SK-N-SH (cell line): ENCODE data around the gene FAM110A. TPM values are rescaled to one million over a fixed set of nuclear protein-coding genes. Genes with fewer than 3 reads are reported as not detected.

Experiments used
- CTCF ChIA-PET: fragments of 300-600, 350-600 bp; formaldehyde crosslinking; extraction: SDS; loops from one replicate; lab custom pipeline; 2021; lab: Yijun Ruan, JAX
- POLR2A ChIA-PET: fragments of 350-600 bp; sonication (Branson Sonifier 250); formaldehyde crosslinking; extraction: SDS; loops from one replicate; lab custom pipeline; 2020; ENCODE audit warnings: antibody characterized with exemption, inconsistent platforms; lab: Yijun Ruan, JAX
- DNase-seq: peaks from one replicate; pipeline ENCODE4 v3.0.0; 2012
- H2AFZ ChIP-seq: fragments of 200-600 bp; sonication (generic); 2 replicates; pipeline ENCODE4 v1.8.1; 2016; ENCODE audit warnings: antibody characterized with exemption, mild to moderate bottlenecking, low read depth
- H3F3A ChIP-seq: fragments of 200-600 bp; sonication (generic); replicated peaks from 2 replicates; pipeline ENCODE3; 2016; ENCODE audit warnings: antibody characterized with exemption, mild to moderate bottlenecking; ENCODE audit not compliant: insufficient read depth
- H3K27ac ChIP-seq, 2 experiments: fragments of 200-500 bp in 1 of 2; fragments of 200-600 bp in 1 of 2; sonication (Bioruptor generic) in 1 of 2; sonication (generic), shearing (Covaris generic) in 1 of 2; 2 replicates each; pipeline versions ENCODE4 v1.5.1 to v1.6.1; 2014 to 2016; ENCODE audit warnings: low read depth in 2 of 2, inconsistent platforms in 1 of 2, low read length in 1 of 2, mild to moderate bottlenecking in 1 of 2, mixed read lengths in 1 of 2
- H3K27me3 ChIP-seq: fragments of 200-600 bp; sonication (generic), shearing (Covaris generic); 2 replicates; pipeline ENCODE4 v1.6.1; 2016; ENCODE audit warnings: mixed run types; ENCODE audit not compliant: insufficient read depth
- H3K36me3 ChIP-seq, 2 experiments: fragments of 200-500 bp in 1 of 2; fragments of 200-600 bp in 1 of 2; sonication (Bioruptor generic) in 1 of 2; sonication (generic) in 1 of 2; replicated peaks in 1 of 2; 2 replicates each; pipeline versions ENCODE3 to v1.5.1; 2014 to 2016; ENCODE audit warnings: low read length in 1 of 2, mild to moderate bottlenecking in 1 of 2; ENCODE audit not compliant: insufficient read depth in 2 of 2, control insufficient read depth in 1 of 2
- H3K4me1 ChIP-seq, 2 experiments: fragments of 200-500 bp in 1 of 2; fragments of 200-600 bp in 1 of 2; sonication (Bioruptor generic) in 1 of 2; sonication (generic), shearing (Covaris generic) in 1 of 2; 2 replicates each; pipeline versions ENCODE4 v1.5.1 to v1.6.1; 2014 to 2016; ENCODE audit warnings: low read depth in 1 of 2, low read length in 1 of 2, mixed run types in 1 of 2; ENCODE audit not compliant: insufficient read depth in 2 of 2, control insufficient read depth in 1 of 2
- H3K4me2 ChIP-seq: fragments of 200-600 bp; sonication (generic), shearing (Covaris generic); 2 replicates; pipeline ENCODE4 v1.6.1; 2017; ENCODE audit warnings: mixed run types
- H3K4me3 ChIP-seq, 2 experiments: fragments of 200-500 bp in 1 of 2; fragments of 200-600 bp in 1 of 2; sonication (Bioruptor generic) in 1 of 2; sonication (generic), shearing (Covaris generic) in 1 of 2; 2 replicates each; pipeline versions ENCODE4 v1.5.1 to v1.8.1; 2014 to 2016; ENCODE audit warnings: low read depth in 2 of 2, inconsistent platforms in 1 of 2, low read length in 1 of 2, mild to moderate bottlenecking in 1 of 2, mixed read lengths in 1 of 2, moderate library complexity in 1 of 2
- H3K79me2 ChIP-seq: fragments of 200-600 bp; sonication (generic); 2 replicates; pipeline ENCODE4 v1.8.1; 2017; ENCODE audit warnings: mild to moderate bottlenecking; ENCODE audit not compliant: insufficient read depth
- H3K9ac ChIP-seq: fragments of 200-600 bp; sonication (generic); 2 replicates; pipeline ENCODE4 v1.6.1; 2017; ENCODE audit warnings: mixed run types
- H3K9me2 ChIP-seq: fragments of 200-600 bp; sonication (generic); 2 replicates; pipeline ENCODE4 v1.6.1; 2017; ENCODE audit warnings: mixed run types
- H3K9me3 ChIP-seq: fragments of 200-600 bp; sonication (generic); 2 replicates; pipeline ENCODE4 v1.6.1; 2017; ENCODE audit warnings: mixed run types, mild to moderate bottlenecking, moderate library complexity
- H4K20me1 ChIP-seq: fragments of 200-600 bp; sonication (generic); 2 replicates; pipeline ENCODE4 v1.6.1; 2017; ENCODE audit warnings: mild to moderate bottlenecking, mixed run types; ENCODE audit not compliant: insufficient read depth
- EP300 ChIP-seq, 2 experiments: IDR thresholded peaks; 2 replicates each; pipeline versions ENCODE4 v1.4.0 to v1.6.1; 2012; ENCODE audit warnings: borderline replicate concordance in 1 of 2, low read depth in 1 of 2, low read length in 1 of 2
- GABPA ChIP-seq: IDR thresholded peaks from 2 replicates; pipeline ENCODE4 v1.4.0; 2012; ENCODE audit warnings: low read depth, mild to moderate bottlenecking
- GATA2 ChIP-seq: sonication (generic); formaldehyde crosslinking; IDR thresholded peaks from 2 replicates; pipeline ENCODE4 v1.5.0; 2020; ENCODE audit warnings: mild to moderate bottlenecking, missing genetic modification reagents
- MEF2A ChIP-seq: IDR thresholded peaks from 2 replicates; pipeline ENCODE4 v1.4.0; 2012; ENCODE audit warnings: low read depth, borderline replicate concordance
- MXI1 ChIP-seq: IDR thresholded peaks from 2 replicates; pipeline ENCODE4 v1.6.1; 2012; ENCODE audit warnings: mild to moderate bottlenecking, low read depth, low read length, improper control_type of control experiment
- NFIC ChIP-seq: IDR thresholded peaks from 2 replicates; pipeline ENCODE4 v1.4.0; 2012; ENCODE audit warnings: borderline replicate concordance
- RAD21 ChIP-seq: IDR thresholded peaks from 2 replicates; pipeline ENCODE4 v1.6.1; 2012; ENCODE audit warnings: mild to moderate bottlenecking, low read length
- SIN3A ChIP-seq: IDR thresholded peaks from 2 replicates; pipeline ENCODE4 v1.6.1; 2012; ENCODE audit warnings: low read depth, mild to moderate bottlenecking, low read length, moderate library complexity, borderline replicate concordance
- SMC3 ChIP-seq: IDR thresholded peaks from 2 replicates; pipeline ENCODE4 v1.6.1; 2012; ENCODE audit warnings: low read depth, low read length, improper control_type of control experiment
- USF2 ChIP-seq: fragments of 150-350 bp; IDR thresholded peaks from 2 replicates; pipeline ENCODE4 v1.6.1; 2017; ENCODE audit warnings: antibody characterized with exemption, low read length, low read depth, borderline replicate concordance
- WGBS: methylation state at CpG from one replicate; pipeline ENCODE4 v1.1.6; 2017; ENCODE audit warnings: low lambda C conversion rate; 5-methylcytosine and 5-hydroxymethylcytosine counted together
- polyA plus RNA-seq, 3 experiments: library from polyadenylated mRNA; depleted of rRNA; stranded (reverse); fragments of >200 nt; gene quantifications; 2 replicates each; pipeline ENCODE4 v1.2.3, GENCODE V29; 2012
- TF ChIP-seq, protein P1 (sequence below): IDR thresholded peaks from 2 replicates; pipeline ENCODE4; 2012

Gene FAM110A
- polyA plus RNA-seq, 1 of the 3 experiments (the other 2 are of a cell fraction), result 3.8 TPM

DNA sequence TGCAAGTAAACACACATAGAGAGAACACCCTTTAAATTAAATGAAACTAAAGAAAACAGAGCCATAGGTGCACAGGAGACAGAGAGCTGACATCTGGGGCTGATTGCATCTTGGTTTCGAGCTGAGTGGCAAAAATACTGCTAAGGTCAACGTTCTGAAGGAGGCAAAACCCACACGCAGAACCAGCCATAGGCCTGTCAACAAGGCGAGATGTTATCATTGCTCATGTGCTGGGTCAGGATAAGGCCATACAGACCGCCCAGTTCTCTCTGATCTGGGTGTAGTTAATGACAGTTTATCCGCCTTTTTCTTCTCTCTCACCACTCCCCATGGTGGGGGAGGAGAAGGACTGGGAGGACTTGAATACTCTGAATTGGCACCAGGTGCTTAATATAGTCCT lies 4.5 kb upstream of the FAM110A start:
- H3K9me2 ChIP-seq, result no peaks in the 10 kb centered on the region
- ChIA-PET POLR2A (interaction anchor here (0.6 kb wide), 1 partner anchor 1388 kb away, joined by 5 read pairs; no protein-coding TSS in a partner anchor), CTCF (interaction anchor here (8.4 kb wide), 1 partner anchor 127 kb away, joined by 59 read pairs; no protein-coding TSS in a partner anchor)
- no peaks in the 10 kb centered on the region; a peak in 1 of 4 replicates for H3K4me1 ChIP-seq
- H2AFZ ChIP-seq, result no peak overlapping the region
- no peaks in the 10 kb centered on the region for H3K36me3 ChIP-seq
- no peaks in the 10 kb centered on the region for H4K20me1 ChIP-seq
- peaks cover 10% of the 10 kb centered on the region for H3F3A ChIP-seq
- DNase-seq, result peak; percentile 48
- H3K4me2 ChIP-seq, result no peak overlapping the region
- H3K9me3 ChIP-seq, result no peaks in the 10 kb centered on the region
- 39% methylated on average over 6 of the region's 6 CpGs for WGBS
- no peak overlapping the region for H3K27ac ChIP-seq
- H3K9ac ChIP-seq, result no peak overlapping the region
- TF ChIP-seq GATA2 (CRISPR knock-in tag) (peak; percentile 74), EP300 (IDR thresholded peaks at IDR 0.05; ENCODE audit: borderline replicate concordance in 1 of 2, low read depth in 1 of 2, low read length in 1 of 2) (peak in 1 of 2 experiments; percentile 30; a peak in 1 of 4 replicates), SMC3 (no peak), MXI1 (peak; percentile 55; the same call in 1 of the 2 replicates)
- TF ChIP-seq, protein P1, sequence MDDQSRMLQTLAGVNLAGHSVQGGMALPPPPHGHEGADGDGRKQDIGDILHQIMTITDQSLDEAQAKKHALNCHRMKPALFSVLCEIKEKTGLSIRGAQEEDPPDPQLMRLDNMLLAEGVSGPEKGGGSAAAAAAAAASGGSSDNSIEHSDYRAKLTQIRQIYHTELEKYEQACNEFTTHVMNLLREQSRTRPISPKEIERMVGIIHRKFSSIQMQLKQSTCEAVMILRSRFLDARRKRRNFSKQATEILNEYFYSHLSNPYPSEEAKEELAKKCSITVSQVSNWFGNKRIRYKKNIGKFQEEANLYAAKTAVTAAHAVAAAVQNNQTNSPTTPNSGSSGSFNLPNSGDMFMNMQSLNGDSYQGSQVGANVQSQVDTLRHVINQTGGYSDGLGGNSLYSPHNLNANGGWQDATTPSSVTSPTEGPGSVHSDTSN, result no peak
- no peaks in the 10 kb centered on the region for H3K27me3 ChIP-seq
- H3K4me3 ChIP-seq, result no peak overlapping the region
- peaks cover 1% of the 10 kb centered on the region; the same call in 1 of the 2 replicates for H3K79me2 ChIP-seq

DNA sequence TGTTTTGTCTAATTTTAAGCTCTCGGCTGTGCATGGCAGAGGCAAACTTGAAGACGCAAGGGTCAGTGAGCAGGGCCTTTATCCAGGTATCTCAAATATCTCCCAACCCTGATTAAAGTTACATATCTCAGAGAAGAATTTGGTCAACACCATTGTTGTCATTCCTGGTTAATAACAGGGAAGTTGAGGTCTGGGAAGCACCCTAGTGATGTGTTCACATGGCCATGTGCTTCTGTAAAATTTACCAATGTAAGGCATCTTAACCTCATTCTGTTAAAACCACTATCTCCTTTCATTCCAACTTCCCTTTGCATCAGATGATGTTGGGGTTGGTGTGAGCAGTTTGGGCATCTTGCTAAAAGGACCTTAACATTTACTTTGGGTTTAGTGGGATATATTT lies 4.0 kb upstream of the FAM110A start:
- H3K9me3 ChIP-seq, result no peaks in the 10 kb centered on the region
- peaks cover 7% of the 10 kb centered on the region for H3K79me2 ChIP-seq
- H3K4me2 ChIP-seq, result no peak overlapping the region
- WGBS, result 91% methylated on average over 2 of the region's 2 CpGs
- no peaks in the 10 kb centered on the region for H4K20me1 ChIP-seq
- no peak overlapping the region for H3K4me3 ChIP-seq
- POLR2A ChIA-PET, result no interaction called here
- H3K4me1 ChIP-seq, result peaks cover 0 to 5% of the 10 kb centered on the region in 2 experiments; a peak in 1 of 4 replicates
- peaks cover 10% of the 10 kb centered on the region for H3F3A ChIP-seq
- no peaks in the 10 kb centered on the region for H3K36me3 ChIP-seq
- DNase-seq, result no peak
- H3K9ac ChIP-seq, result no peak overlapping the region
- no peak for TF ChIP-seq GABPA
- TF ChIP-seq RAD21, result no peak
- no peak for TF ChIP-seq SIN3A
- H3K27me3 ChIP-seq, result no peaks in the 10 kb centered on the region
- no peak overlapping the region for H3K27ac ChIP-seq
- CTCF ChIA-PET, result interaction anchor here (1.2 to 8.4 kb wide), 2 partner anchors 121 to 127 kb away, joined by 3 to 59 read pairs; no protein-coding TSS in a partner anchor
- no peaks in the 10 kb centered on the region for H3K9me2 ChIP-seq
- no peak overlapping the region for H2AFZ ChIP-seq

DNA sequence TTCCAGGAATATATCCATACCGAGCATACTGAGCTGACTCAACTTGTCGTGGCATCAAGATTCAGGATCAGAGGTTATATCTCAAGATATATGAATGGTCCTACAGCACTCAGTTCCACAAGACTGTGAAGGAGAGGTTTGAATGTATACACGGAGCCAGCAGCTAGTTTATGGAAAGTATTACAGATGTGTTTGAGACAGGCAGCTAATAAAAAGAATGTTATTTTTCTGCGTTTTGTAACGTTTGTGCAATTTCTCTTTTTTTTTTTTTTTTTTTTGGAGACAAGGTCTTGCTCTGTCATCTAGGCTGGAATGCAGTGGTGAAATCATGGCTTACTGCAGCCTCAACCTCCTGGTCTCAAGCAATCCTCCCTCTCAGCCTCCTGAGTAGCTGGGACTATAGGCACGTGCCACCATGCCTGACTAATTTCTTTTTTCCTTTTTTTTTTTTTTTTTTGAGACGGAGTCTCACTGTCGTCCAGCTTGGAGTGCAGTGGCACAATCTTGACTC lies 3.4 kb upstream of the FAM110A start:
- Histone ChIP-seq H3K4me3 (no peak overlapping the region), H3K27me3 (no peaks in the 10 kb centered on the region), H3F3A (peaks cover 10% of the 10 kb centered on the region), H3K4me1 (peaks cover 0 to 5% of the 10 kb centered on the region in 2 experiments; a peak in 1 of 4 replicates), H3K9me3 (no peaks in the 10 kb centered on the region), H3K27ac (no peak overlapping the region), H3K36me3 (no peaks in the 10 kb centered on the region), H4K20me1 (no peaks in the 10 kb centered on the region), H3K79me2 (peaks cover 11% of the 10 kb centered on the region), H2AFZ (no peak overlapping the region), H3K4me2 (no peak overlapping the region), H3K9ac (no peak overlapping the region), H3K9me2 (no peaks in the 10 kb centered on the region)
- POLR2A ChIA-PET, result no interaction called here
- 79% methylated on average over 8 of the region's 8 CpGs for WGBS
- CTCF ChIA-PET, result interaction anchor here (1.2 to 8.4 kb wide), 2 partner anchors 121 to 126 kb away, joined by 3 to 59 read pairs; no protein-coding TSS in a partner anchor
- no peak for DNase-seq
- TF ChIP-seq EP300 (IDR thresholded peaks at IDR 0.05; ENCODE audit: borderline replicate concordance in 1 of 2, low read depth in 1 of 2, low read length in 1 of 2) (no peak), USF2 (no peak), NFIC (no peak), MEF2A (no peak)
